SK-N-SH (cell line): Measurements from ENCODE around the gene ASCC2.

Source experiments
- CHD2 ChIP-seq: fragments of 150-350 bp; IDR thresholded peaks from 2 replicates; pipeline ENCODE4 v1.6.1; 2018; ENCODE audit warnings: low read length; ENCODE audit not compliant: partially characterized antibody
- CTCF ChIP-seq: fragments of 200-600 bp; sonication (generic); IDR thresholded peaks from 2 replicates; pipeline ENCODE4 v1.6.1; 2017; ENCODE audit warnings: antibody characterized with exemption, mild to moderate bottlenecking, moderate library complexity
- EP300 ChIP-seq, 2 experiments: IDR thresholded peaks; 2 replicates each; pipeline versions ENCODE4 v1.4.0 to v1.6.1; 2012; ENCODE audit warnings: borderline replicate concordance in 1 of 2, low read depth in 1 of 2, low read length in 1 of 2
- FOXM1 ChIP-seq: IDR thresholded peaks from 2 replicates; pipeline ENCODE4 v1.4.0; 2012; ENCODE audit warnings: low read depth, mild to moderate bottlenecking
- GATA2 ChIP-seq: sonication (generic); formaldehyde crosslinking; IDR thresholded peaks from 2 replicates; pipeline ENCODE4 v1.5.0; 2020; ENCODE audit warnings: mild to moderate bottlenecking, missing genetic modification reagents
- MXI1 ChIP-seq: IDR thresholded peaks from 2 replicates; pipeline ENCODE4 v1.6.1; 2012; ENCODE audit warnings: mild to moderate bottlenecking, low read depth, low read length, improper control_type of control experiment
- PBX3 ChIP-seq: IDR thresholded peaks from 2 replicates; pipeline ENCODE4; 2012
- REST ChIP-seq: IDR thresholded peaks from 2 replicates; pipeline ENCODE4 v1.6.1; 2012; ENCODE audit warnings: mild to moderate bottlenecking, low read depth, low read length, moderate library complexity
- TAF1 ChIP-seq: IDR thresholded peaks from 2 replicates; pipeline ENCODE4 v1.6.1; 2012; ENCODE audit warnings: low read depth, mild to moderate bottlenecking, low read length, moderate library complexity, borderline replicate concordance
- TEAD4 ChIP-seq: IDR thresholded peaks from 2 replicates; pipeline ENCODE4 v1.4.0; 2012; ENCODE audit warnings: mild to moderate bottlenecking, borderline replicate concordance; ENCODE audit not compliant: insufficient read depth
- YY1 ChIP-seq: IDR thresholded peaks from 2 replicates; pipeline ENCODE4 v1.4.0; 2012; ENCODE audit warnings: low read depth, mild to moderate bottlenecking
- ZBTB33 ChIP-seq: IDR thresholded peaks from 2 replicates; pipeline ENCODE4 v1.4.0; 2012; ENCODE audit warnings: low read depth, borderline replicate concordance

- TF ChIP-seq GATA2 (no peak), CTCF (no peak), TAF1 (no peak), EP300 (IDR thresholded peaks at IDR 0.05; ENCODE audit: borderline replicate concordance in 1 of 2, low read depth in 1 of 2, low read length in 1 of 2) (no peak), ZBTB33 (no peak), CHD2 (no peak), FOXM1 (no peak), TEAD4 (no peak), PBX3 (no peak), MXI1 (no peak), YY1 (no peak), REST (no peak)
These were observed 504 bp upstream of the ASCC2 start for GRCh38 chr22:29838599-29838956.
